Measurements from ENCODE around the gene CTSH. TPM values are rescaled to one million over a fixed set of nuclear protein-coding genes. Genes with fewer than 3 reads are reported as not detected.
A peak's percentile ranks its signal among the peaks of the same experiment; 100 is the strongest.

Gene CTSH
- total RNA-seq, 4 donors from 2014 or later, result 8.6 to 70.2 (median 41.0) TPM

GRCh38 chr15:78931439-78932257 lies 13.2 kb downstream of the CTSH start:
- Histone ChIP-seq H3K27me3 (no peaks in the 10 kb centered on the region), H3K4me1 (peaks cover 0 to 7% (median 0%) of the 10 kb centered on the region in 4 donors), H3K9me3 (no peaks in the 10 kb centered on the region), H3K27ac (peak overlapping the region in 1 of 4 donors; percentile 51), H3K4me3 (no peak overlapping the region), H3K36me3 (no peaks in the 10 kb centered on the region)
- in situ Hi-C loops (cut with MboI; ENCODE audit: low pct_ligation_motif_present in 1 of 4, low pct_unique_long_range_greater_than_20kb in 1 of 4, low sequenced_read_pairs in 3 of 4), result no loop called here
- TF ChIP-seq POLR2A (IDR thresholded peaks at IDR 0.05) (no peak), POLR2AphosphoS5 (IDR thresholded peaks at IDR 0.05) (no peak), EP300 (IDR thresholded peaks at IDR 0.05; ENCODE audit: low read depth) (no peak), CTCF (IDR thresholded peaks at IDR 0.05) (no peak)
- WGBS, 2 donors (ENCODE audit: low coverage in 1 of 2), result 91% methylated on average over 21 of the region's 21 CpGs; no CpG with 5 or more reads in 1 of the 2 donors
- DNase-seq, result no peak
- intact Hi-C loops (cut with DNase I; ENCODE audit: low total_unique reads), result no loop called here

GRCh38 chr15:78930577-78931388 lies 14.1 kb downstream of the CTSH start:
- DNase-seq, result no peak
- Histone ChIP-seq H3K27ac (peak overlapping the region in 1 of 4 donors; percentile 51), H3K36me3 (no peaks in the 10 kb centered on the region), H3K4me1 (peaks cover 0 to 7% (median 0%) of the 10 kb centered on the region in 4 donors), H3K4me3 (no peak overlapping the region), H3K9me3 (no peaks in the 10 kb centered on the region), H3K27me3 (no peaks in the 10 kb centered on the region)
- TF ChIP-seq CTCF (IDR thresholded peaks at IDR 0.05) (no peak), EP300 (IDR thresholded peaks at IDR 0.05; ENCODE audit: low read depth) (no peak), POLR2A (IDR thresholded peaks at IDR 0.05) (no peak), POLR2AphosphoS5 (IDR thresholded peaks at IDR 0.05) (no peak)
- WGBS, 2 donors (ENCODE audit: low coverage in 1 of 2), result 74% methylated on average over 11 of the region's 11 CpGs; no CpG with 5 or more reads in 1 of the 2 donors
- in situ Hi-C loops (cut with MboI; ENCODE audit: low pct_ligation_motif_present in 1 of 4, low pct_unique_long_range_greater_than_20kb in 1 of 4, low sequenced_read_pairs in 3 of 4) (no loop called here), intact Hi-C loops (cut with DNase I; ENCODE audit: low total_unique reads) (no loop called here)

- in situ Hi-C loops (cut with MboI; ENCODE audit: low pct_ligation_motif_present in 1 of 4, low pct_unique_long_range_greater_than_20kb in 1 of 4, low sequenced_read_pairs in 3 of 4) (no loop called here), intact Hi-C loops (cut with DNase I; ENCODE audit: low total_unique reads) (no loop called here)
- H3K27ac ChIP-seq, result no peak overlapping the region
- TF ChIP-seq POLR2A (IDR thresholded peaks at IDR 0.05) (no peak), CTCF (IDR thresholded peaks at IDR 0.05) (no peak), POLR2AphosphoS5 (IDR thresholded peaks at IDR 0.05) (no peak), EP300 (IDR thresholded peaks at IDR 0.05; ENCODE audit: low read depth) (no peak)
- DNase-seq, result no peak
- H3K27me3 ChIP-seq, result no peaks in the 10 kb centered on the region
- H3K4me3 ChIP-seq, result no peak overlapping the region
- no peaks in the 10 kb centered on the region for H3K9me3 ChIP-seq
- no peaks in the 10 kb centered on the region for H3K36me3 ChIP-seq
- H3K4me1 ChIP-seq, result peaks cover 0 to 7% (median 0%) of the 10 kb centered on the region in 4 donors
- 91 to 96% methylated on average over 4 to 16 of the region's 16 CpGs for WGBS, 2 donors (ENCODE audit: low coverage in 1 of 2)
Measured at GRCh38 chr15:78929536-78930264, 15.1 kb downstream of the CTSH start.

All from transverse colon (tissue), 4 donors.